RWPE2 (cell line): ENCODE results near the gene CHURC1.
A peak's percentile ranks its signal among the peaks of the same experiment; 100 is the strongest.

Experiments used
- ATAC-seq: fragments of 200-7000 bp; cut with Tn5 transposase; 3 replicates; pipeline ENCODE4 v1.9.1; 2021; ENCODE audit warnings: low read depth
- DNase-seq: peaks from one replicate; pipeline ENCODE4 v3.0.0-alpha.2; 2020; ENCODE audit warnings: low spot score
- H3K27ac ChIP-seq: fragments of 450-650 bp; 2 replicates; pipeline ENCODE4 v1.5.1; 2017; ENCODE audit warnings: mild to moderate bottlenecking; ENCODE audit not compliant: poor library complexity, severe bottlenecking
- H3K27me3 ChIP-seq: fragments of 250-450 bp; sonication (Bioruptor Pico); 2 replicates; pipeline ENCODE4 v1.5.1; 2021; ENCODE audit warnings: mild to moderate bottlenecking, moderate library complexity; ENCODE audit not compliant: insufficient read depth, poor library complexity, severe bottlenecking
- H3K36me3 ChIP-seq: fragments of 250-450 bp; sonication (Bioruptor Pico); 2 replicates; pipeline ENCODE4 v1.5.1; 2020; ENCODE audit warnings: low read depth, mild to moderate bottlenecking, moderate library complexity
- H3K4me1 ChIP-seq: fragments of 250-450 bp; sonication (Bioruptor Pico); 2 replicates; pipeline ENCODE4 v1.5.1; 2021; ENCODE audit warnings: mild to moderate bottlenecking, moderate library complexity; ENCODE audit not compliant: insufficient read depth, poor library complexity, severe bottlenecking
- H3K4me3 ChIP-seq: fragments of 250-450 bp; sonication (Bioruptor Pico); 2 replicates; pipeline ENCODE4 v1.5.1; 2021; ENCODE audit warnings: mild to moderate bottlenecking, moderate library complexity; ENCODE audit not compliant: severe bottlenecking
- H3K9me3 ChIP-seq: fragments of 250-450 bp; sonication (Bioruptor Pico); 2 replicates; pipeline ENCODE4 v1.5.1; 2021; ENCODE audit warnings: mild to moderate bottlenecking, moderate library complexity; ENCODE audit not compliant: severe bottlenecking
- TF ChIP-seq, protein P1 (sequence below): fragments of 450-650 bp; IDR thresholded peaks from one replicate; pipeline ENCODE4 v1.5.1; 2017; ENCODE audit warnings: mild to moderate bottlenecking, moderate library complexity; ENCODE audit not compliant: poor library complexity, severe bottlenecking

CHURC1 gene

GRCh38 chr14:64979336-64980074, 65.2 kb downstream of the CHURC1 start:
- Histone ChIP-seq H3K4me3 (no peak overlapping the region), H3K9me3 (no peaks in the 10 kb centered on the region), H3K27ac (no peak overlapping the region), H3K4me1 (peaks cover 4% of the 10 kb centered on the region), H3K27me3 (no peaks in the 10 kb centered on the region), H3K36me3 (no peaks in the 10 kb centered on the region)
- ATAC-seq: 0 out of 3 replicates have a peak, but pooled peaks have one; percentile 35
- DNase-seq: no peak
- TF ChIP-seq, protein P1, sequence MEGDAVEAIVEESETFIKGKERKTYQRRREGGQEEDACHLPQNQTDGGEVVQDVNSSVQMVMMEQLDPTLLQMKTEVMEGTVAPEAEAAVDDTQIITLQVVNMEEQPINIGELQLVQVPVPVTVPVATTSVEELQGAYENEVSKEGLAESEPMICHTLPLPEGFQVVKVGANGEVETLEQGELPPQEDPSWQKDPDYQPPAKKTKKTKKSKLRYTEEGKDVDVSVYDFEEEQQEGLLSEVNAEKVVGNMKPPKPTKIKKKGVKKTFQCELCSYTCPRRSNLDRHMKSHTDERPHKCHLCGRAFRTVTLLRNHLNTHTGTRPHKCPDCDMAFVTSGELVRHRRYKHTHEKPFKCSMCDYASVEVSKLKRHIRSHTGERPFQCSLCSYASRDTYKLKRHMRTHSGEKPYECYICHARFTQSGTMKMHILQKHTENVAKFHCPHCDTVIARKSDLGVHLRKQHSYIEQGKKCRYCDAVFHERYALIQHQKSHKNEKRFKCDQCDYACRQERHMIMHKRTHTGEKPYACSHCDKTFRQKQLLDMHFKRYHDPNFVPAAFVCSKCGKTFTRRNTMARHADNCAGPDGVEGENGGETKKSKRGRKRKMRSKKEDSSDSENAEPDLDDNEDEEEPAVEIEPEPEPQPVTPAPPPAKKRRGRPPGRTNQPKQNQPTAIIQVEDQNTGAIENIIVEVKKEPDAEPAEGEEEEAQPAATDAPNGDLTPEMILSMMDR: no peak

DNA sequence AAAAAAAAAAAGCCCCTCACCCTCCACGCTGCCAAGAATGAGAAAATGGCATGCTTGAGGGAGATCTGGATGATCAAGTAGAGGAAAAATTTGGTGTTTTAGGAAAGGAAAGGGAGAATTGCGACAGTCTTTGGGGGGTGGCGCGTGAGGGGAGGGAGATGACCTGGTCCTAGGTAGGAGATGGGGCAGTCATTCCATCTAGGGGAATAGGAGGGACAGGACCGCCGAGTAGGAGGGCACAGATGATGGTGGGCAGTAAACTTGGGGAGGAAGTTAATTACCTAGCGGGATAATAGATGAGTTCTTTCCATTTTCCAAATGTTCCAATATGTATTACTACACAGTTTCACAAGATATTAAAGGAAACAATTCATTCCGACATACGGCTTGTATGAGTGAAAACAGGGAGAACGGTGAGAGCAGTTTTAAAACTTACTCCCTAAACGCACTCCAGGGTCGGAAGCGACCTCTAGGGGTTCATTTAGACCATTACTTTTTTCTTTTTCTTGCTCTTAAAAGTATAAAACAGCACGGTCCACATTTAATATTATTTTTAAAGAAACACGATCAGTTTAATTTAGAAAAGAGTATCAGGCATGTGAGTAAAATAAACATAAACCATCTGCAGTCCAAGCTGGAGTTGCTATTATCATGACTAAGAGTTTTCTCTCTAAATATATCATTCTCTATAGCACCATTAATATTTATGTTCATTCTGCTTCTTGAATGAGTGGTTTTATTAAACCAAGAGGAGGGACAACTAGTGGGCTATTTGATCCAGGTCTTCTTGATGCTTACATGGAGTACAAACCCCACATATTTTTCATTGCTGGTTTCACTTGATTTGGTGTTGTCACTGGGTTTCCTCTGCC, 69.4 kb downstream of the CHURC1 start:
- no peak overlapping the region for H3K27ac ChIP-seq
- H3K9me3 ChIP-seq: no peaks in the 10 kb centered on the region
- TF ChIP-seq, protein P1: peak; percentile 99
- H3K27me3 ChIP-seq: no peaks in the 10 kb centered on the region
- H3K4me3 ChIP-seq: no peak overlapping the region
- no peak for DNase-seq
- ATAC-seq: no peak
- H3K36me3 ChIP-seq: no peaks in the 10 kb centered on the region
- H3K4me1 ChIP-seq: peaks cover 10% of the 10 kb centered on the region
